SK-N-SH (cell line): ENCODE measurements around the gene TICRR. TPM values are rescaled to one million over a fixed set of nuclear protein-coding genes. Genes with fewer than 3 reads are reported as not detected.

Source experiments
- CTCF ChIA-PET: fragments of 300-600, 350-600 bp; formaldehyde crosslinking; extraction: SDS; loops from one replicate; lab custom pipeline; 2021; lab: Yijun Ruan, JAX
- POLR2A ChIA-PET: fragments of 350-600 bp; sonication (Branson Sonifier 250); formaldehyde crosslinking; extraction: SDS; loops from one replicate; lab custom pipeline; 2020; ENCODE audit warnings: antibody characterized with exemption, inconsistent platforms; lab: Yijun Ruan, JAX
- DNase-seq: peaks from one replicate; pipeline ENCODE4 v3.0.0; 2012
- H2AFZ ChIP-seq: fragments of 200-600 bp; sonication (generic); 2 replicates; pipeline ENCODE4 v1.8.1; 2016; ENCODE audit warnings: antibody characterized with exemption, mild to moderate bottlenecking, low read depth
- H3F3A ChIP-seq: fragments of 200-600 bp; sonication (generic); replicated peaks from 2 replicates; pipeline ENCODE3; 2016; ENCODE audit warnings: antibody characterized with exemption, mild to moderate bottlenecking; ENCODE audit not compliant: insufficient read depth
- H3K27ac ChIP-seq, 2 experiments: fragments of 200-500 bp in 1 of 2; fragments of 200-600 bp in 1 of 2; sonication (Bioruptor generic) in 1 of 2; sonication (generic), shearing (Covaris generic) in 1 of 2; 2 replicates each; pipeline versions ENCODE4 v1.5.1 to v1.6.1; 2014 to 2016; ENCODE audit warnings: low read depth in 2 of 2, inconsistent platforms in 1 of 2, low read length in 1 of 2, mild to moderate bottlenecking in 1 of 2, mixed read lengths in 1 of 2
- H3K27me3 ChIP-seq: fragments of 200-600 bp; sonication (generic), shearing (Covaris generic); 2 replicates; pipeline ENCODE4 v1.6.1; 2016; ENCODE audit warnings: mixed run types; ENCODE audit not compliant: insufficient read depth
- H3K36me3 ChIP-seq, 2 experiments: fragments of 200-500 bp in 1 of 2; fragments of 200-600 bp in 1 of 2; sonication (Bioruptor generic) in 1 of 2; sonication (generic) in 1 of 2; replicated peaks in 1 of 2; 2 replicates each; pipeline versions ENCODE3 to v1.5.1; 2014 to 2016; ENCODE audit warnings: low read length in 1 of 2, mild to moderate bottlenecking in 1 of 2; ENCODE audit not compliant: insufficient read depth in 2 of 2, control insufficient read depth in 1 of 2
- H3K4me1 ChIP-seq, 2 experiments: fragments of 200-500 bp in 1 of 2; fragments of 200-600 bp in 1 of 2; sonication (Bioruptor generic) in 1 of 2; sonication (generic), shearing (Covaris generic) in 1 of 2; 2 replicates each; pipeline versions ENCODE4 v1.5.1 to v1.6.1; 2014 to 2016; ENCODE audit warnings: low read depth in 1 of 2, low read length in 1 of 2, mixed run types in 1 of 2; ENCODE audit not compliant: insufficient read depth in 2 of 2, control insufficient read depth in 1 of 2
- H3K4me2 ChIP-seq: fragments of 200-600 bp; sonication (generic), shearing (Covaris generic); 2 replicates; pipeline ENCODE4 v1.6.1; 2017; ENCODE audit warnings: mixed run types
- H3K4me3 ChIP-seq, 2 experiments: fragments of 200-500 bp in 1 of 2; fragments of 200-600 bp in 1 of 2; sonication (Bioruptor generic) in 1 of 2; sonication (generic), shearing (Covaris generic) in 1 of 2; 2 replicates each; pipeline versions ENCODE4 v1.5.1 to v1.8.1; 2014 to 2016; ENCODE audit warnings: low read depth in 2 of 2, inconsistent platforms in 1 of 2, low read length in 1 of 2, mild to moderate bottlenecking in 1 of 2, mixed read lengths in 1 of 2, moderate library complexity in 1 of 2
- H3K79me2 ChIP-seq: fragments of 200-600 bp; sonication (generic); 2 replicates; pipeline ENCODE4 v1.8.1; 2017; ENCODE audit warnings: mild to moderate bottlenecking; ENCODE audit not compliant: insufficient read depth
- H3K9ac ChIP-seq: fragments of 200-600 bp; sonication (generic); 2 replicates; pipeline ENCODE4 v1.6.1; 2017; ENCODE audit warnings: mixed run types
- H3K9me2 ChIP-seq: fragments of 200-600 bp; sonication (generic); 2 replicates; pipeline ENCODE4 v1.6.1; 2017; ENCODE audit warnings: mixed run types
- H3K9me3 ChIP-seq: fragments of 200-600 bp; sonication (generic); 2 replicates; pipeline ENCODE4 v1.6.1; 2017; ENCODE audit warnings: mixed run types, mild to moderate bottlenecking, moderate library complexity
- H4K20me1 ChIP-seq: fragments of 200-600 bp; sonication (generic); 2 replicates; pipeline ENCODE4 v1.6.1; 2017; ENCODE audit warnings: mild to moderate bottlenecking, mixed run types; ENCODE audit not compliant: insufficient read depth
- CHD2 ChIP-seq: fragments of 150-350 bp; IDR thresholded peaks from 2 replicates; pipeline ENCODE4 v1.6.1; 2018; ENCODE audit warnings: low read length; ENCODE audit not compliant: partially characterized antibody
- FOSL2 ChIP-seq: IDR thresholded peaks from 2 replicates; pipeline ENCODE4 v1.4.0; 2012; ENCODE audit warnings: low read depth, mild to moderate bottlenecking, moderate library complexity, borderline replicate concordance
- MEF2A ChIP-seq: IDR thresholded peaks from 2 replicates; pipeline ENCODE4 v1.4.0; 2012; ENCODE audit warnings: low read depth, borderline replicate concordance
- MXI1 ChIP-seq: IDR thresholded peaks from 2 replicates; pipeline ENCODE4 v1.6.1; 2012; ENCODE audit warnings: mild to moderate bottlenecking, low read depth, low read length, improper control_type of control experiment
- NFIC ChIP-seq: IDR thresholded peaks from 2 replicates; pipeline ENCODE4 v1.4.0; 2012; ENCODE audit warnings: borderline replicate concordance
- PBX3 ChIP-seq: IDR thresholded peaks from 2 replicates; pipeline ENCODE4; 2012
- RAD21 ChIP-seq: IDR thresholded peaks from 2 replicates; pipeline ENCODE4 v1.6.1; 2012; ENCODE audit warnings: mild to moderate bottlenecking, low read length
- RCOR1 ChIP-seq: fragments of 150-350 bp; IDR thresholded peaks from 2 replicates; pipeline ENCODE4 v1.6.1; 2017; ENCODE audit warnings: antibody characterized with exemption, low read length
- TCF12 ChIP-seq: IDR thresholded peaks from 2 replicates; pipeline ENCODE4 v1.4.0; 2012
- TEAD4 ChIP-seq: IDR thresholded peaks from 2 replicates; pipeline ENCODE4 v1.4.0; 2012; ENCODE audit warnings: mild to moderate bottlenecking, borderline replicate concordance; ENCODE audit not compliant: insufficient read depth
- WGBS: methylation state at CpG from one replicate; pipeline ENCODE4 v1.1.6; 2017; ENCODE audit warnings: low lambda C conversion rate; 5-methylcytosine and 5-hydroxymethylcytosine counted together
- polyA plus RNA-seq, 3 experiments: library from polyadenylated mRNA; depleted of rRNA; stranded (reverse); fragments of >200 nt; gene quantifications; 2 replicates each; pipeline ENCODE4 v1.2.3, GENCODE V29; 2012
- TF ChIP-seq, protein P1 (sequence below): IDR thresholded peaks from 2 replicates; pipeline ENCODE4 v1.4.0; 2012; ENCODE audit warnings: low read depth, borderline replicate concordance
- TF ChIP-seq, protein P2 (sequence below): fragments of 150-350 bp; IDR thresholded peaks from 2 replicates; pipeline ENCODE4 v1.6.1; 2016; ENCODE audit warnings: mild to moderate bottlenecking, low read depth, low read length

Gene TICRR
- polyA plus RNA-seq, 1 of the 3 experiments (the other 2 are of a cell fraction), result 3.2 TPM

DNA sequence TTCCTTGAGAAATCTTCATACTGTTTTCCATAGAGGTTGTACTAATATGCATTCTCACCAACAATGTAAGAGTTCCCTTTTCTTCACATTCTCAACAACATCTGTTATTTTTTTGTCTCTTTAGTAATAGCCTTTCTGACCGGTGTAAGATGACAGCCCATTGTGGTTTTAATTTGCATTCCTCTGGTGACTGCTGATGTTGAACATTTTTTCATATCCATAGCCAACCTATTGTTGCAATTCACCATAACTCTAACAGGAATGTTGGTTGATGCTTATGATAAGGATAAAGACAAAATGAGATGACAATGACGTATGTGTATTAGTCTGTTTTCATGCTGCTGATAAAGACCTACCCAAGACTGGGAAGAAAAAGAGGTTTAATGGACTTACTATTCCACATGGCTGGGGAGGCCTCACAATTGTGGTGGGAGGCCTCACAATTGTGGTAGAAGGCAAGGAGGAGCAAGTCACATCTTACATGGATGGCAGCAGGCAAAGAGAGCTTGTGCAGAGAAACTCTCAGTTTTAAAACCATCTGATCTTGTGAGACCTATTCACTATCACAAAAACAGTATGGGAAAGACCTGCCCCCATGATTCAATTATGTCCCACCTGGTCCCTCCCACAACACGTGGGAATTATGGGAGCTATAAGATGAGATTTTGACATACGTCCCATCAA, 41.3 kb upstream of the TICRR start:
- CTCF ChIA-PET, result no interaction called here
- DNase-seq, result no peak

GRCh38 chr15:89539027-89539426, 36.2 kb upstream of the TICRR start:
- Histone ChIP-seq H3K27me3 (no peaks in the 10 kb centered on the region), H4K20me1 (no peaks in the 10 kb centered on the region), H3K79me2 (no peaks in the 10 kb centered on the region), H3K9ac (no peak overlapping the region), H3F3A (no peaks in the 10 kb centered on the region), H3K4me1 (no peaks in the 10 kb centered on the region), H3K9me2 (no peaks in the 10 kb centered on the region), H3K4me2 (no peak overlapping the region), H3K36me3 (no peaks in the 10 kb centered on the region), H2AFZ (no peak overlapping the region), H3K27ac (no peak overlapping the region), H3K4me3 (no peak overlapping the region), H3K9me3 (peaks cover 8% of the 10 kb centered on the region)
- TF ChIP-seq MEF2A (no peak), RAD21 (no peak), CHD2 (no peak), RCOR1 (no peak)
- TF ChIP-seq, protein P1, sequence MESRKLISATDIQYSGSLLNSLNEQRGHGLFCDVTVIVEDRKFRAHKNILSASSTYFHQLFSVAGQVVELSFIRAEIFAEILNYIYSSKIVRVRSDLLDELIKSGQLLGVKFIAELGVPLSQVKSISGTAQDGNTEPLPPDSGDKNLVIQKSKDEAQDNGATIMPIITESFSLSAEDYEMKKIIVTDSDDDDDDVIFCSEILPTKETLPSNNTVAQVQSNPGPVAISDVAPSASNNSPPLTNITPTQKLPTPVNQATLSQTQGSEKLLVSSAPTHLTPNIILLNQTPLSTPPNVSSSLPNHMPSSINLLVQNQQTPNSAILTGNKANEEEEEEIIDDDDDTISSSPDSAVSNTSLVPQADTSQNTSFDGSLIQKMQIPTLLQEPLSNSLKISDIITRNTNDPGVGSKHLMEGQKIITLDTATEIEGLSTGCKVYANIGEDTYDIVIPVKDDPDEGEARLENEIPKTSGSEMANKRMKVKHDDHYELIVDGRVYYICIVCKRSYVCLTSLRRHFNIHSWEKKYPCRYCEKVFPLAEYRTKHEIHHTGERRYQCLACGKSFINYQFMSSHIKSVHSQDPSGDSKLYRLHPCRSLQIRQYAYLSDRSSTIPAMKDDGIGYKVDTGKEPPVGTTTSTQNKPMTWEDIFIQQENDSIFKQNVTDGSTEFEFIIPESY, result no peak
- WGBS, result 40% methylated on average over 2 of the region's 2 CpGs
- CTCF ChIA-PET, result interaction anchor here (1.6 kb wide), 1 partner anchor 66 kb away, joined by 5 read pairs; no protein-coding TSS in a partner anchor
- DNase-seq, result no peak
- POLR2A ChIA-PET, result no interaction called here

More for the DNA sequence above, 41.3 kb upstream of the TICRR start:
- Histone ChIP-seq H3K27ac (no peak overlapping the region), H3K4me2 (no peak overlapping the region), H3K9me2 (no peaks in the 10 kb centered on the region), H2AFZ (no peak overlapping the region), H3K4me3 (no peak overlapping the region), H3K27me3 (no peaks in the 10 kb centered on the region), H4K20me1 (no peaks in the 10 kb centered on the region), H3K79me2 (no peaks in the 10 kb centered on the region), H3K9ac (no peak overlapping the region), H3K36me3 (no peaks in the 10 kb centered on the region), H3K9me3 (peaks cover 8% of the 10 kb centered on the region), H3F3A (no peaks in the 10 kb centered on the region), H3K4me1 (no peaks in the 10 kb centered on the region)
- TF ChIP-seq, protein P2, sequence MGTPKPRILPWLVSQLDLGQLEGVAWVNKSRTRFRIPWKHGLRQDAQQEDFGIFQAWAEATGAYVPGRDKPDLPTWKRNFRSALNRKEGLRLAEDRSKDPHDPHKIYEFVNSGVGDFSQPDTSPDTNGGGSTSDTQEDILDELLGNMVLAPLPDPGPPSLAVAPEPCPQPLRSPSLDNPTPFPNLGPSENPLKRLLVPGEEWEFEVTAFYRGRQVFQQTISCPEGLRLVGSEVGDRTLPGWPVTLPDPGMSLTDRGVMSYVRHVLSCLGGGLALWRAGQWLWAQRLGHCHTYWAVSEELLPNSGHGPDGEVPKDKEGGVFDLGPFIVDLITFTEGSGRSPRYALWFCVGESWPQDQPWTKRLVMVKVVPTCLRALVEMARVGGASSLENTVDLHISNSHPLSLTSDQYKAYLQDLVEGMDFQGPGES, result no peak
- TF ChIP-seq MXI1 (no peak), TEAD4 (no peak), PBX3 (peak; percentile 42), RAD21 (no peak), NFIC (no peak), TCF12 (peak; percentile 51; the same call in 1 of the 2 replicates), FOSL2 (no peak)
- POLR2A ChIA-PET, result no interaction called here
- WGBS, result 43% methylated on average over 4 of the region's 4 CpGs
